GM23338 (cell line): Measurements from ENCODE around the gene SLC13A5. TPM values are rescaled to one million over a fixed set of nuclear protein-coding genes. Genes with fewer than 3 reads are reported as not detected.

Source experiments
- ATAC-seq: fragments of 200-7000 bp; cut with Tn5 transposase; 3 replicates; pipeline ENCODE4 v1.9.1; 2020
- DNase-seq: peaks from one replicate; pipeline ENCODE4 v3.0.0-alpha.2; 2015; ENCODE audit warnings: low spot score
- H2AFZ ChIP-seq: fragments of 200-600 bp; sonication (generic); 2 replicates; pipeline ENCODE4 v1.8.0; 2016; ENCODE audit warnings: antibody characterized with exemption, mild to moderate bottlenecking, moderate library complexity
- H3F3A ChIP-seq: fragments of 200-600 bp; sonication (generic); replicated peaks from 2 replicates; pipeline ENCODE4 v1.8.0; 2017; ENCODE audit warnings: antibody characterized with exemption, mixed run types, low read depth
- H3K27ac ChIP-seq: fragments of 200-600 bp; sonication (generic); 2 replicates; pipeline ENCODE4 v1.6.1; 2016; ENCODE audit warnings: low read depth
- H3K27me3 ChIP-seq: fragments of 200-600 bp; sonication (generic); 2 replicates; pipeline ENCODE4 v1.8.0; 2016; ENCODE audit warnings: mild to moderate bottlenecking, mixed run types, moderate library complexity; ENCODE audit not compliant: insufficient read depth
- H3K36me3 ChIP-seq: fragments of 200-600 bp; sonication (generic); 2 replicates; pipeline ENCODE4 v1.8.0; 2016; ENCODE audit warnings: mild to moderate bottlenecking; ENCODE audit not compliant: insufficient read depth
- H3K4me1 ChIP-seq: fragments of 200-600 bp; sonication (generic); 2 replicates; pipeline ENCODE4 v1.8.0; 2016; ENCODE audit warnings: mild to moderate bottlenecking, moderate library complexity; ENCODE audit not compliant: insufficient read depth
- H3K4me2 ChIP-seq: fragments of 200-600 bp; sonication (generic); 2 replicates; pipeline ENCODE4 v1.7.1; 2017; ENCODE audit warnings: mixed run types
- H3K4me3 ChIP-seq: fragments of 200-600 bp; sonication (generic); 2 replicates; pipeline ENCODE4 v1.6.1; 2016; ENCODE audit warnings: mixed run types
- H3K79me2 ChIP-seq: fragments of 200-600 bp; sonication (generic); replicated peaks from 2 replicates; pipeline ENCODE4 v1.8.0; 2017; ENCODE audit warnings: mild to moderate bottlenecking; ENCODE audit not compliant: insufficient read depth
- H3K9me2 ChIP-seq: fragments of 200-600 bp; sonication (generic); 2 replicates; pipeline ENCODE4 v1.8.0; 2017; ENCODE audit not compliant: insufficient read depth
- H4K20me1 ChIP-seq: fragments of 200-600 bp; sonication (generic); replicated peaks from 2 replicates; pipeline ENCODE4 v1.8.0; 2017; ENCODE audit warnings: mild to moderate bottlenecking; ENCODE audit not compliant: insufficient read depth
- H3K27ac Mint-ChIP-seq: 2 replicates; pipeline ENCODE4 v1.8.0; 2020; ENCODE audit warnings: inconsistent platforms, mild to moderate bottlenecking, moderate library complexity, mixed read lengths
- H3K27me3 Mint-ChIP-seq: 3 replicates; pipeline ENCODE4 v1.8.0; 2022; ENCODE audit warnings: low read depth, mild to moderate bottlenecking, moderate library complexity, mixed read lengths, inconsistent platforms; ENCODE audit not compliant: insufficient read depth, poor library complexity
- H3K36me3 Mint-ChIP-seq: 3 replicates; pipeline ENCODE4 v1.8.0; 2021; ENCODE audit warnings: low read depth, mild to moderate bottlenecking, inconsistent platforms, moderate library complexity, mixed read lengths
- H3K4me1 Mint-ChIP-seq: 3 replicates; pipeline ENCODE4 v1.8.0; 2020; ENCODE audit warnings: mild to moderate bottlenecking, inconsistent platforms, mixed read lengths
- H3K4me3 Mint-ChIP-seq: 3 replicates; pipeline ENCODE4 v1.8.0; 2021; ENCODE audit warnings: moderate library complexity, mild to moderate bottlenecking, inconsistent platforms, mixed read lengths
- H3K9me3 Mint-ChIP-seq: 3 replicates; pipeline ENCODE4 v1.8.0; 2020; ENCODE audit warnings: moderate library complexity, mild to moderate bottlenecking, inconsistent platforms, mixed read lengths
- CREB1 ChIP-seq: fragments of 250-450 bp; sonication (Bioruptor Pico); IDR thresholded peaks from 2 replicates; pipeline ENCODE4 v1.5.0; 2020; ENCODE audit warnings: low read depth, mild to moderate bottlenecking, moderate library complexity
- EZH2 ChIP-seq: fragments of 200-600 bp; sonication (generic); IDR thresholded peaks from one replicate; pipeline ENCODE4 v1.8.0; 2017; ENCODE audit warnings: antibody characterized with exemption, mild to moderate bottlenecking, low read depth; ENCODE audit not compliant: unreplicated experiment
- EZH2phosphoT487 ChIP-seq: fragments of 200-600 bp; sonication (generic); IDR thresholded peaks from one replicate; pipeline ENCODE4 v1.8.1; 2018; ENCODE audit warnings: antibody characterized with exemption; ENCODE audit not compliant: unreplicated experiment
- NANOG ChIP-seq: IDR thresholded peaks from 2 replicates; pipeline ENCODE4 v1.6.1; 2016; ENCODE audit warnings: antibody characterized with exemption, borderline replicate concordance
- REST ChIP-seq: IDR thresholded peaks from one replicate; pipeline ENCODE4 v1.6.1; 2018; ENCODE audit warnings: antibody characterized with exemption; ENCODE audit not compliant: unreplicated experiment
- STAT1 ChIP-seq: IDR thresholded peaks from one replicate; pipeline ENCODE4 v1.6.1; 2016; ENCODE audit warnings: antibody characterized with exemption; ENCODE audit not compliant: unreplicated experiment
- ZNF114 ChIP-seq: fragments of 250-450 bp; sonication (Bioruptor Pico); IDR thresholded peaks from 2 replicates; pipeline ENCODE4 v1.5.0; 2020; ENCODE audit warnings: mild to moderate bottlenecking, moderate library complexity
- ZNF331 ChIP-seq: fragments of 250-450 bp; sonication (Bioruptor Pico); IDR thresholded peaks from 2 replicates; pipeline ENCODE4 v1.5.0; 2020; ENCODE audit warnings: low read depth, mild to moderate bottlenecking, moderate library complexity
- ZNF462 ChIP-seq: fragments of 250-450 bp; sonication (Bioruptor Pico); IDR thresholded peaks from 2 replicates; pipeline ENCODE4 v1.5.0; 2020; ENCODE audit warnings: mild to moderate bottlenecking, moderate library complexity
- polyA plus RNA-seq: library from polyadenylated mRNA; unstranded; fragments of >200 nt; fragmentation: Nextera tagmentation; extraction: Ambion mirVana; gene quantifications from 2 replicates; pipeline ENCODE4 v1.2.1, GENCODE V29; 2016
- total RNA-seq: library from RNA; depleted of rRNA; stranded (reverse); fragments of >200 nt; shearing (Covaris generic); gene quantifications from 2 replicates; pipeline ENCODE4 v1.2.3, GENCODE V29; 2014
- TF ChIP-seq, protein P1 (sequence below), 2 experiments: fragments of 200-600 bp in 1 of 2; sonication (generic) in 1 of 2; conservative IDR thresholded peaks; 2 replicates each; pipeline versions ENCODE4 v1.5.1 to v1.6.1; 2016 to 2017; ENCODE audit warnings: antibody characterized with exemption in 2 of 2, low read depth in 2 of 2, mild to moderate bottlenecking in 2 of 2, moderate library complexity in 1 of 2

The SLC13A5 gene
- total and polyA plus RNA-seq, 2 experiments from 2014 or later: 1.2 to 2.3 TPM

GRCh38 chr17:6668219-6668618 lies 45.0 kb downstream of the SLC13A5 start:
- H3K4me1 Mint-ChIP-seq: peaks cover 8% of the 10 kb centered on the region; the same call in 2 of the 3 replicates
- no peak for DNase-seq
- no peaks in the 10 kb centered on the region for H3K36me3 Mint-ChIP-seq

More at GRCh38 chr17:6668219-6668618, 45.0 kb downstream of the SLC13A5 start:
- H3K9me3 Mint-ChIP-seq: no peaks in the 10 kb centered on the region
- Histone ChIP-seq H3K4me2 (no peak overlapping the region), H3K27ac (no peak overlapping the region), H3K4me3 (no peak overlapping the region), H3K9me2 (no peaks in the 10 kb centered on the region), H3K4me1 (no peaks in the 10 kb centered on the region), H3K79me2 (no peaks in the 10 kb centered on the region), H3K36me3 (no peaks in the 10 kb centered on the region), H3F3A (no peaks in the 10 kb centered on the region), H4K20me1 (peaks cover 7% of the 10 kb centered on the region; the same call in 1 of the 2 replicates), H2AFZ (no peak overlapping the region), H3K27me3 (peaks cover 13% of the 10 kb centered on the region)
- H3K27me3 Mint-ChIP-seq: peaks cover 16% of the 10 kb centered on the region
- no peak overlapping the region for H3K4me3 Mint-ChIP-seq
- no peak for ATAC-seq
- H3K27ac Mint-ChIP-seq: no peak overlapping the region
- TF ChIP-seq STAT1: no peak
- no peak for TF ChIP-seq ZNF462 (CRISPR knock-in tag)
- TF ChIP-seq EZH2: no peak
- TF ChIP-seq ZNF114 (CRISPR knock-in tag): no peak
- no peak for TF ChIP-seq REST
- TF ChIP-seq CREB1: no peak
- TF ChIP-seq EZH2phosphoT487: no peak
- TF ChIP-seq ZNF331: no peak
- no peak for TF ChIP-seq NANOG
- TF ChIP-seq, protein P1, sequence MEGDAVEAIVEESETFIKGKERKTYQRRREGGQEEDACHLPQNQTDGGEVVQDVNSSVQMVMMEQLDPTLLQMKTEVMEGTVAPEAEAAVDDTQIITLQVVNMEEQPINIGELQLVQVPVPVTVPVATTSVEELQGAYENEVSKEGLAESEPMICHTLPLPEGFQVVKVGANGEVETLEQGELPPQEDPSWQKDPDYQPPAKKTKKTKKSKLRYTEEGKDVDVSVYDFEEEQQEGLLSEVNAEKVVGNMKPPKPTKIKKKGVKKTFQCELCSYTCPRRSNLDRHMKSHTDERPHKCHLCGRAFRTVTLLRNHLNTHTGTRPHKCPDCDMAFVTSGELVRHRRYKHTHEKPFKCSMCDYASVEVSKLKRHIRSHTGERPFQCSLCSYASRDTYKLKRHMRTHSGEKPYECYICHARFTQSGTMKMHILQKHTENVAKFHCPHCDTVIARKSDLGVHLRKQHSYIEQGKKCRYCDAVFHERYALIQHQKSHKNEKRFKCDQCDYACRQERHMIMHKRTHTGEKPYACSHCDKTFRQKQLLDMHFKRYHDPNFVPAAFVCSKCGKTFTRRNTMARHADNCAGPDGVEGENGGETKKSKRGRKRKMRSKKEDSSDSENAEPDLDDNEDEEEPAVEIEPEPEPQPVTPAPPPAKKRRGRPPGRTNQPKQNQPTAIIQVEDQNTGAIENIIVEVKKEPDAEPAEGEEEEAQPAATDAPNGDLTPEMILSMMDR (conservative IDR thresholded peaks at IDR 0.05; ENCODE audit: low read depth in 2 of 2): no peak
